GM23338 (cell line): Measurements from ENCODE around the gene CLEC6A. TPM values are rescaled to one million over a fixed set of nuclear protein-coding genes. Genes with fewer than 3 reads are reported as not detected.

Experiments used
- ATAC-seq: fragments of 200-7000 bp; cut with Tn5 transposase; 3 replicates; pipeline ENCODE4 v1.9.1; 2020
- DNase-seq: peaks from one replicate; pipeline ENCODE4 v3.0.0-alpha.2; 2015; ENCODE audit warnings: low spot score
- H2AFZ ChIP-seq: fragments of 200-600 bp; sonication (generic); 2 replicates; pipeline ENCODE4 v1.8.0; 2016; ENCODE audit warnings: antibody characterized with exemption, mild to moderate bottlenecking, moderate library complexity
- H3F3A ChIP-seq: fragments of 200-600 bp; sonication (generic); replicated peaks from 2 replicates; pipeline ENCODE4 v1.8.0; 2017; ENCODE audit warnings: antibody characterized with exemption, mixed run types, low read depth
- H3K27ac ChIP-seq: fragments of 200-600 bp; sonication (generic); 2 replicates; pipeline ENCODE4 v1.6.1; 2016; ENCODE audit warnings: low read depth
- H3K27me3 ChIP-seq: fragments of 200-600 bp; sonication (generic); 2 replicates; pipeline ENCODE4 v1.8.0; 2016; ENCODE audit warnings: mild to moderate bottlenecking, mixed run types, moderate library complexity; ENCODE audit not compliant: insufficient read depth
- H3K36me3 ChIP-seq: fragments of 200-600 bp; sonication (generic); 2 replicates; pipeline ENCODE4 v1.8.0; 2016; ENCODE audit warnings: mild to moderate bottlenecking; ENCODE audit not compliant: insufficient read depth
- H3K4me1 ChIP-seq: fragments of 200-600 bp; sonication (generic); 2 replicates; pipeline ENCODE4 v1.8.0; 2016; ENCODE audit warnings: mild to moderate bottlenecking, moderate library complexity; ENCODE audit not compliant: insufficient read depth
- H3K4me2 ChIP-seq: fragments of 200-600 bp; sonication (generic); 2 replicates; pipeline ENCODE4 v1.7.1; 2017; ENCODE audit warnings: mixed run types
- H3K4me3 ChIP-seq: fragments of 200-600 bp; sonication (generic); 2 replicates; pipeline ENCODE4 v1.6.1; 2016; ENCODE audit warnings: mixed run types
- H3K79me2 ChIP-seq: fragments of 200-600 bp; sonication (generic); replicated peaks from 2 replicates; pipeline ENCODE4 v1.8.0; 2017; ENCODE audit warnings: mild to moderate bottlenecking; ENCODE audit not compliant: insufficient read depth
- H3K9me2 ChIP-seq: fragments of 200-600 bp; sonication (generic); 2 replicates; pipeline ENCODE4 v1.8.0; 2017; ENCODE audit not compliant: insufficient read depth
- H4K20me1 ChIP-seq: fragments of 200-600 bp; sonication (generic); replicated peaks from 2 replicates; pipeline ENCODE4 v1.8.0; 2017; ENCODE audit warnings: mild to moderate bottlenecking; ENCODE audit not compliant: insufficient read depth
- H3K27ac Mint-ChIP-seq: 2 replicates; pipeline ENCODE4 v1.8.0; 2020; ENCODE audit warnings: inconsistent platforms, mild to moderate bottlenecking, moderate library complexity, mixed read lengths
- H3K27me3 Mint-ChIP-seq: 3 replicates; pipeline ENCODE4 v1.8.0; 2022; ENCODE audit warnings: low read depth, mild to moderate bottlenecking, moderate library complexity, mixed read lengths, inconsistent platforms; ENCODE audit not compliant: insufficient read depth, poor library complexity
- H3K36me3 Mint-ChIP-seq: 3 replicates; pipeline ENCODE4 v1.8.0; 2021; ENCODE audit warnings: low read depth, mild to moderate bottlenecking, inconsistent platforms, moderate library complexity, mixed read lengths
- H3K4me1 Mint-ChIP-seq: 3 replicates; pipeline ENCODE4 v1.8.0; 2020; ENCODE audit warnings: mild to moderate bottlenecking, inconsistent platforms, mixed read lengths
- H3K4me3 Mint-ChIP-seq: 3 replicates; pipeline ENCODE4 v1.8.0; 2021; ENCODE audit warnings: moderate library complexity, mild to moderate bottlenecking, inconsistent platforms, mixed read lengths
- H3K9me3 Mint-ChIP-seq: 3 replicates; pipeline ENCODE4 v1.8.0; 2020; ENCODE audit warnings: moderate library complexity, mild to moderate bottlenecking, inconsistent platforms, mixed read lengths
- CTCF ChIP-seq, 2 experiments: fragments of 200-600 bp in 1 of 2; sonication (generic) in 1 of 2; conservative IDR thresholded peaks; 2 replicates each; pipeline versions ENCODE4 v1.5.1 to v1.6.1; 2016 to 2017; ENCODE audit warnings: antibody characterized with exemption in 2 of 2, low read depth in 2 of 2, mild to moderate bottlenecking in 2 of 2, moderate library complexity in 1 of 2
- ETS1 ChIP-seq: IDR thresholded peaks from 2 replicates; pipeline ENCODE4 v1.6.1; 2016; ENCODE audit warnings: antibody characterized with exemption
- EZH2 ChIP-seq: fragments of 200-600 bp; sonication (generic); IDR thresholded peaks from one replicate; pipeline ENCODE4 v1.8.0; 2017; ENCODE audit warnings: antibody characterized with exemption, mild to moderate bottlenecking, low read depth; ENCODE audit not compliant: unreplicated experiment
- EZH2phosphoT487 ChIP-seq: fragments of 200-600 bp; sonication (generic); IDR thresholded peaks from one replicate; pipeline ENCODE4 v1.8.1; 2018; ENCODE audit warnings: antibody characterized with exemption; ENCODE audit not compliant: unreplicated experiment
- JUNB ChIP-seq: IDR thresholded peaks from one replicate; pipeline ENCODE4 v1.6.1; 2016; ENCODE audit warnings: antibody characterized with exemption; ENCODE audit not compliant: unreplicated experiment
- NANOG ChIP-seq: IDR thresholded peaks from 2 replicates; pipeline ENCODE4 v1.6.1; 2016; ENCODE audit warnings: antibody characterized with exemption, borderline replicate concordance
- POLR2AphosphoS5 ChIP-seq: IDR thresholded peaks from 2 replicates; pipeline ENCODE4 v1.6.1; 2016; ENCODE audit warnings: antibody characterized with exemption, low read depth
- REST ChIP-seq: IDR thresholded peaks from one replicate; pipeline ENCODE4 v1.6.1; 2018; ENCODE audit warnings: antibody characterized with exemption; ENCODE audit not compliant: unreplicated experiment
- STAT1 ChIP-seq: IDR thresholded peaks from one replicate; pipeline ENCODE4 v1.6.1; 2016; ENCODE audit warnings: antibody characterized with exemption; ENCODE audit not compliant: unreplicated experiment
- ZNF331 ChIP-seq: fragments of 250-450 bp; sonication (Bioruptor Pico); IDR thresholded peaks from 2 replicates; pipeline ENCODE4 v1.5.0; 2020; ENCODE audit warnings: low read depth, mild to moderate bottlenecking, moderate library complexity
- polyA plus RNA-seq: library from polyadenylated mRNA; unstranded; fragments of >200 nt; fragmentation: Nextera tagmentation; extraction: Ambion mirVana; gene quantifications from 2 replicates; pipeline ENCODE4 v1.2.1, GENCODE V29; 2016
- total RNA-seq: library from RNA; depleted of rRNA; stranded (reverse); fragments of >200 nt; shearing (Covaris generic); gene quantifications from 2 replicates; pipeline ENCODE4 v1.2.3, GENCODE V29; 2014

The CLEC6A gene
- total and polyA plus RNA-seq, 2 experiments from 2014 or later, result not detected

GRCh38 chr12:8504351-8504750 lies 48.6 kb downstream of the CLEC6A start:
- Histone ChIP-seq H3K4me3 (no peak overlapping the region), H4K20me1 (no peaks in the 10 kb centered on the region), H3K9me2 (no peaks in the 10 kb centered on the region), H3K4me1 (peaks cover 10% of the 10 kb centered on the region), H3K27ac (no peak overlapping the region), H2AFZ (no peak overlapping the region), H3K36me3 (no peaks in the 10 kb centered on the region), H3K79me2 (no peaks in the 10 kb centered on the region), H3F3A (no peaks in the 10 kb centered on the region), H3K27me3 (no peaks in the 10 kb centered on the region), H3K4me2 (no peak overlapping the region)
- H3K9me3 Mint-ChIP-seq, result no peaks in the 10 kb centered on the region
- H3K36me3 Mint-ChIP-seq, result no peaks in the 10 kb centered on the region
- H3K27ac Mint-ChIP-seq, result no peak overlapping the region
- peaks cover 26% of the 10 kb centered on the region for H3K4me1 Mint-ChIP-seq
- DNase-seq, result no peak
- TF ChIP-seq EZH2phosphoT487 (no peak), ZNF331 (CRISPR knock-in tag) (no peak), CTCF (conservative IDR thresholded peaks at IDR 0.05; ENCODE audit: low read depth in 2 of 2) (no peak), ETS1 (no peak), EZH2 (no peak), POLR2AphosphoS5 (no peak), JUNB (no peak), STAT1 (no peak), REST (no peak)
- no peak for ATAC-seq
- no peaks in the 10 kb centered on the region for H3K27me3 Mint-ChIP-seq
- H3K4me3 Mint-ChIP-seq, result no peak overlapping the region

- Histone ChIP-seq H2AFZ (peak overlapping the region; percentile 88; the same call in 1 of the 2 replicates), H3K36me3 (no peaks in the 10 kb centered on the region), H3F3A (no peaks in the 10 kb centered on the region), H3K4me2 (no peak overlapping the region), H3K79me2 (no peaks in the 10 kb centered on the region), H4K20me1 (no peaks in the 10 kb centered on the region), H3K4me1 (peaks cover 10% of the 10 kb centered on the region), H3K9me2 (0 out of 2 replicates have a peak, but pooled peaks cover under 1% of the 10 kb centered on the region), H3K4me3 (no peak overlapping the region), H3K27ac (no peak overlapping the region), H3K27me3 (no peaks in the 10 kb centered on the region)
- Mint-ChIP-seq H3K9me3 (no peaks in the 10 kb centered on the region), H3K4me1 (peaks cover 24% of the 10 kb centered on the region), H3K27ac (no peak overlapping the region), H3K36me3 (no peaks in the 10 kb centered on the region; the same call in 2 of the 3 replicates), H3K4me3 (no peak overlapping the region), H3K27me3 (no peaks in the 10 kb centered on the region)
- ATAC-seq, result no peak
- DNase-seq, result no peak
- TF ChIP-seq REST (no peak), CTCF (conservative IDR thresholded peaks at IDR 0.05; ENCODE audit: low read depth in 2 of 2) (no peak), ETS1 (no peak), POLR2AphosphoS5 (no peak), NANOG (no peak), EZH2 (no peak), STAT1 (no peak)
Measured at GRCh38 chr12:8507596-8507995, 51.8 kb downstream of the CLEC6A start.
